Measurements from ENCODE around the gene SAT2.

Gene SAT2

GRCh38 chr17:7586673-7587419 is 40.8 kb downstream of the SAT2 start:
- Histone ChIP-seq H3K9ac (ENCODE audit: low read length) (no peak overlapping the region), H3K36me3 (ENCODE audit: control insufficient read depth, insufficient read depth, low read length) (peaks cover 4% of the 10 kb centered on the region), H3K27me3 (ENCODE audit: control insufficient read depth, insufficient read depth, low read length) (no peaks in the 10 kb centered on the region)

GRCh38 chr17:7583253-7584109 is 44.1 kb downstream of the SAT2 start, which contains the start of gene MPDU1:
MPDU1 (plus strand) TSS chr17:7583852; CDS start chr17:7583863, 11 bp downstream.
- no peaks in the 10 kb centered on the region for H3K27me3 ChIP-seq (ENCODE audit: control insufficient read depth, insufficient read depth, low read length)
- H3K4me3 ChIP-seq (ENCODE audit: low read length), result peak within 1 kb of the TSS; percentile 73
- peaks cover 12% of the 10 kb centered on the region for H3K36me3 ChIP-seq (ENCODE audit: control insufficient read depth, insufficient read depth, low read length)
- peak within 1 kb of the TSS; percentile 92 for H3K27ac ChIP-seq (ENCODE audit: low read depth, low read length)
- peaks cover 17% of the 10 kb centered on the region for H3K4me1 ChIP-seq (ENCODE audit: control insufficient read depth, insufficient read depth, low read length)
- H3K9ac ChIP-seq (ENCODE audit: low read length), result peak within 1 kb of the TSS; percentile 68

More at GRCh38 chr17:7586673-7587419, 40.8 kb downstream of the SAT2 start:
- H3K4me1 ChIP-seq (ENCODE audit: control insufficient read depth, insufficient read depth, low read length), result peaks cover 21% of the 10 kb centered on the region
- H3K27ac ChIP-seq (ENCODE audit: low read depth, low read length), result no peak overlapping the region
- H3K4me3 ChIP-seq (ENCODE audit: low read length), result no peak overlapping the region

GRCh38 chr17:7582396-7583252 is 45.0 kb downstream of the SAT2 start:
- H3K36me3 ChIP-seq (ENCODE audit: control insufficient read depth, insufficient read depth, low read length), result peaks cover 18% of the 10 kb centered on the region
- peak overlapping the region; percentile 92 for H3K27ac ChIP-seq (ENCODE audit: low read depth, low read length)
- peak overlapping the region; percentile 73 for H3K4me3 ChIP-seq (ENCODE audit: low read length)
- H3K4me1 ChIP-seq (ENCODE audit: control insufficient read depth, insufficient read depth, low read length), result peaks cover 16% of the 10 kb centered on the region
- H3K9ac ChIP-seq (ENCODE audit: low read length), result no peak overlapping the region
- no peaks in the 10 kb centered on the region for H3K27me3 ChIP-seq (ENCODE audit: control insufficient read depth, insufficient read depth, low read length)

GRCh38 chr17:7580604-7581575 is 46.7 kb downstream of the SAT2 start:
- H3K4me1 ChIP-seq (ENCODE audit: control insufficient read depth, insufficient read depth, low read length), result peaks cover 16% of the 10 kb centered on the region
- H3K27ac ChIP-seq (ENCODE audit: low read depth, low read length), result peak overlapping the region; percentile 58
- H3K9ac ChIP-seq (ENCODE audit: low read length), result no peak overlapping the region
- H3K4me3 ChIP-seq (ENCODE audit: low read length), result peak overlapping the region; percentile 35
- peaks cover 35% of the 10 kb centered on the region for H3K36me3 ChIP-seq (ENCODE audit: control insufficient read depth, insufficient read depth, low read length)
- no peaks in the 10 kb centered on the region for H3K27me3 ChIP-seq (ENCODE audit: control insufficient read depth, insufficient read depth, low read length)

GRCh38 chr17:7579834-7580603 is 47.6 kb downstream of the SAT2 start:
- Histone ChIP-seq H3K27me3 (ENCODE audit: control insufficient read depth, insufficient read depth, low read length) (no peaks in the 10 kb centered on the region), H3K36me3 (ENCODE audit: control insufficient read depth, insufficient read depth, low read length) (peaks cover 44% of the 10 kb centered on the region), H3K4me1 (ENCODE audit: control insufficient read depth, insufficient read depth, low read length) (peaks cover 16% of the 10 kb centered on the region), H3K27ac (ENCODE audit: low read depth, low read length) (peak overlapping the region; percentile 58), H3K9ac (ENCODE audit: low read length) (no peak overlapping the region), H3K4me3 (ENCODE audit: low read length) (peak overlapping the region; percentile 35)

GRCh38 chr17:7579001-7579833 is 48.4 kb downstream of the SAT2 start, which contains the start of gene CD68:
CD68 (plus strand) TSS chr17:7579638; CDS start chr17:7579678, 40 bp downstream.
- peaks cover 19% of the 10 kb centered on the region for H3K4me1 ChIP-seq (ENCODE audit: control insufficient read depth, insufficient read depth, low read length)
- peak within 1 kb of the TSS; percentile 35 for H3K4me3 ChIP-seq (ENCODE audit: low read length)
- H3K36me3 ChIP-seq (ENCODE audit: control insufficient read depth, insufficient read depth, low read length), result peaks cover 51% of the 10 kb centered on the region
- H3K9ac ChIP-seq (ENCODE audit: low read length), result no peak within 1 kb of the TSS
- H3K27me3 ChIP-seq (ENCODE audit: control insufficient read depth, insufficient read depth, low read length), result no peaks in the 10 kb centered on the region
- H3K27ac ChIP-seq (ENCODE audit: low read depth, low read length), result peak within 1 kb of the TSS; percentile 58

GRCh38 chr17:7577327-7578199 is 50.1 kb downstream of the SAT2 start:
- Histone ChIP-seq H3K27ac (ENCODE audit: low read depth, low read length) (no peak overlapping the region), H3K4me1 (ENCODE audit: control insufficient read depth, insufficient read depth, low read length) (peaks cover 10% of the 10 kb centered on the region), H3K27me3 (ENCODE audit: control insufficient read depth, insufficient read depth, low read length) (no peaks in the 10 kb centered on the region), H3K4me3 (ENCODE audit: low read length) (no peak overlapping the region), H3K36me3 (ENCODE audit: control insufficient read depth, insufficient read depth, low read length) (peaks cover 55% of the 10 kb centered on the region), H3K9ac (ENCODE audit: low read length) (no peak overlapping the region)

GRCh38 chr17:7576432-7576937 is 51.1 kb downstream of the SAT2 start:
- Histone ChIP-seq H3K4me1 (ENCODE audit: control insufficient read depth, insufficient read depth, low read length) (peaks cover 5% of the 10 kb centered on the region), H3K36me3 (ENCODE audit: control insufficient read depth, insufficient read depth, low read length) (peaks cover 55% of the 10 kb centered on the region), H3K4me3 (ENCODE audit: low read length) (no peak overlapping the region), H3K27me3 (ENCODE audit: control insufficient read depth, insufficient read depth, low read length) (no peaks in the 10 kb centered on the region), H3K9ac (ENCODE audit: low read length) (no peak overlapping the region), H3K27ac (ENCODE audit: low read depth, low read length) (no peak overlapping the region)
